ENCODE measurements around the gene PMPCB. TPM values are rescaled to one million over a fixed set of nuclear protein-coding genes. Genes with fewer than 3 reads are reported as not detected.

The PMPCB gene
- total and polyA plus RNA-seq, 2 donors (not counting 1 experiment from before 2014, with no cell fraction given): 61.9 to 70.9 TPM

DNA sequence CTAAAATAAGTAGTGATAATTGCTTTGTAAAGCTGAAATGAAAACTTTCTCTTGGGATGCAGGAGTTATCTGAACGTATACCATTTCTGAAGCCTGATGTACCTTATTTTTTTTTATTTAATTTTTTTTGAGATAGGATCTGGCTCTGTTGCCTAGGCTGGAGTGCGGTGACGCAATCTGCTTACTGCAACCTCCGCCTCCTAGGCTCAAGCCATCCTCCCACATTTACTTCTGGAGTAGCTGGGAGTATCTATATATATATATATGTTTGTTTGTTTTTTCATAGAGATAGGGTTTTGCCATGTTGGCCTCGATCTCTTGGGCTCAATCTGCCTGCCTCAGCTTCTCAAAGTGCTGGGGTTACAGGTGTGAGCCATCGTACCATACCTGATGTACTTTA lies 2.4 kb downstream of the PMPCB start:
- no peak overlapping the region for H3K4me3 Mint-ChIP-seq
- ATAC-seq (ENCODE audit: low read depth) (no peak), DNase-seq (no peak)
- H4K20me1 ChIP-seq (ENCODE audit: control insufficient read depth, insufficient read depth, low read length, poor library complexity, severe bottlenecking): peaks cover 25% of the 10 kb centered on the region
- peaks cover 45% of the 10 kb centered on the region for H3K79me2 ChIP-seq (ENCODE audit: control insufficient read depth, insufficient read depth, low read length)
- ChIA-PET POLR2A (no interaction called here), CTCF (no interaction called here)
- TF ChIP-seq, protein P1, sequence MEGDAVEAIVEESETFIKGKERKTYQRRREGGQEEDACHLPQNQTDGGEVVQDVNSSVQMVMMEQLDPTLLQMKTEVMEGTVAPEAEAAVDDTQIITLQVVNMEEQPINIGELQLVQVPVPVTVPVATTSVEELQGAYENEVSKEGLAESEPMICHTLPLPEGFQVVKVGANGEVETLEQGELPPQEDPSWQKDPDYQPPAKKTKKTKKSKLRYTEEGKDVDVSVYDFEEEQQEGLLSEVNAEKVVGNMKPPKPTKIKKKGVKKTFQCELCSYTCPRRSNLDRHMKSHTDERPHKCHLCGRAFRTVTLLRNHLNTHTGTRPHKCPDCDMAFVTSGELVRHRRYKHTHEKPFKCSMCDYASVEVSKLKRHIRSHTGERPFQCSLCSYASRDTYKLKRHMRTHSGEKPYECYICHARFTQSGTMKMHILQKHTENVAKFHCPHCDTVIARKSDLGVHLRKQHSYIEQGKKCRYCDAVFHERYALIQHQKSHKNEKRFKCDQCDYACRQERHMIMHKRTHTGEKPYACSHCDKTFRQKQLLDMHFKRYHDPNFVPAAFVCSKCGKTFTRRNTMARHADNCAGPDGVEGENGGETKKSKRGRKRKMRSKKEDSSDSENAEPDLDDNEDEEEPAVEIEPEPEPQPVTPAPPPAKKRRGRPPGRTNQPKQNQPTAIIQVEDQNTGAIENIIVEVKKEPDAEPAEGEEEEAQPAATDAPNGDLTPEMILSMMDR (IDR thresholded peaks at IDR 0.05): no peak
- TF ChIP-seq EZH2 (IDR thresholded peaks at IDR 0.05; ENCODE audit: borderline replicate concordance, insufficient read depth, low read depth, low read length, poor library complexity, severe bottlenecking): no peak
- H2AFZ ChIP-seq (ENCODE audit: insufficient read depth, low read depth, low read length, poor library complexity, severe bottlenecking): no peak overlapping the region
- H3K36me3 ChIP-seq (replicated peaks in 1 of 2; ENCODE audit: control extremely low read depth in 1 of 2, control insufficient read depth in 1 of 2, extremely low read depth in 1 of 2, insufficient read depth in 2 of 2, low read length in 1 of 2): peaks cover 16 to 46% of the 10 kb centered on the region in 2 experiments
- H3K4me1 ChIP-seq (ENCODE audit: control insufficient read depth in 2 of 2, insufficient read depth in 2 of 2, low read length in 2 of 2): peaks cover 17 to 19% of the 10 kb centered on the region in 2 donors
- H3K9me3 ChIP-seq (ENCODE audit: control extremely low read depth in 1 of 3, control insufficient read depth in 2 of 3, insufficient read depth in 1 of 3, low read length in 2 of 3): no peaks in the 10 kb centered on the region
- no peaks in the 10 kb centered on the region for H3K27me3 ChIP-seq (replicated peaks in 1 of 4; ENCODE audit: control extremely low read depth in 1 of 4, control insufficient read depth in 3 of 4, insufficient read depth in 4 of 4, low read length in 3 of 4)
- H3K27ac ChIP-seq (ENCODE audit: low read length in 2 of 2): no peak overlapping the region
- no peaks in the 10 kb centered on the region for H3K27me3 Mint-ChIP-seq
- H3K4me3 ChIP-seq (ENCODE audit: control extremely low read depth in 1 of 5, extremely low read depth in 1 of 5, insufficient read depth in 1 of 5, low read depth in 2 of 5, low read length in 4 of 5): no peak overlapping the region
- H3K9ac ChIP-seq (ENCODE audit: low read length): no peak overlapping the region
- H3K4me2 ChIP-seq (replicated peaks; ENCODE audit: low read depth, low read length, poor library complexity, severe bottlenecking): no peak overlapping the region
- H3K9me3 Mint-ChIP-seq (ENCODE audit: insufficient read depth): no peaks in the 10 kb centered on the region
- WGBS (ENCODE audit: insufficient coverage): no CpG with 5 or more reads among the region's 6 CpGs
- peaks cover 22% of the 10 kb centered on the region for H3K4me1 Mint-ChIP-seq
- H3K27ac Mint-ChIP-seq: no peak overlapping the region
- intact Hi-C loops (cut with micrococcal nuclease): loop anchor here (5.0 kb wide), 2 partner anchors 222 to 552 kb away; partner anchors contain the start of genes ARMC10 and FAM185A

DNA sequence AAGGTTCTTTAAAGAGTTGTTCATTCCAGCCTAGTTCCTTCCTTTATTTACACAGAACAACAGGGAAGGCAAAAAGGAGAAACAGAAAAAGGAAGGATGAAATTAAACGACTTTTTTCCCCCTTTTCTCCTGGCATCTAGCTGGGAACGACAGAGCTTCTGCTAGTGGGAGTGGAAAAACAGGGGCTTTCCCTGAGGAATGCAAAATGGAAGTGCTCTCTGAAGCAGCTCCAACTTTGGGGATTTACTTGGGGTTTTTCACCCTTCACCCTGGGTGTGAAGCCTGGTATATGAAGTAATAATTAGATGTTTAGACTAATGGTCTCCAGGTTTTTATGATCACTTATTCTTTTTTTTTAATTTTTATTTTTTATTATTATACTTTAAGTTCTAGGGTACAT lies 4.2 kb downstream of the PMPCB start:
- no peak for ATAC-seq (ENCODE audit: low read depth)
- Histone ChIP-seq H3K27ac (ENCODE audit: low read length in 2 of 2) (no peak overlapping the region), H3K27me3 (replicated peaks in 1 of 4; ENCODE audit: control extremely low read depth in 1 of 4, control insufficient read depth in 3 of 4, insufficient read depth in 4 of 4, low read length in 3 of 4) (no peaks in the 10 kb centered on the region), H4K20me1 (ENCODE audit: control insufficient read depth, insufficient read depth, low read length, poor library complexity, severe bottlenecking) (peaks cover 25% of the 10 kb centered on the region), H3K4me1 (ENCODE audit: control insufficient read depth in 2 of 2, insufficient read depth in 2 of 2, low read length in 2 of 2) (peaks cover 17 to 19% of the 10 kb centered on the region in 2 donors), H3K4me2 (replicated peaks; ENCODE audit: low read depth, low read length, poor library complexity, severe bottlenecking) (no peak overlapping the region), H3K79me2 (ENCODE audit: control insufficient read depth, insufficient read depth, low read length) (peaks cover 49% of the 10 kb centered on the region), H2AFZ (ENCODE audit: insufficient read depth, low read depth, low read length, poor library complexity, severe bottlenecking) (no peak overlapping the region), H3K9ac (ENCODE audit: low read length) (no peak overlapping the region), H3K4me3 (ENCODE audit: control extremely low read depth in 1 of 5, extremely low read depth in 1 of 5, insufficient read depth in 1 of 5, low read depth in 2 of 5, low read length in 4 of 5) (no peak overlapping the region), H3K9me3 (ENCODE audit: control extremely low read depth in 1 of 3, control insufficient read depth in 2 of 3, insufficient read depth in 1 of 3, low read length in 2 of 3) (no peaks in the 10 kb centered on the region), H3K36me3 (replicated peaks in 1 of 2; ENCODE audit: control extremely low read depth in 1 of 2, control insufficient read depth in 1 of 2, extremely low read depth in 1 of 2, insufficient read depth in 2 of 2, low read length in 1 of 2) (peaks cover 19 to 63% of the 10 kb centered on the region in 2 experiments)
- H3K9me3 Mint-ChIP-seq (ENCODE audit: insufficient read depth): no peaks in the 10 kb centered on the region
- H3K27me3 Mint-ChIP-seq: no peaks in the 10 kb centered on the region
- POLR2A ChIA-PET: no interaction called here
- WGBS (ENCODE audit: insufficient coverage): no CpG with 5 or more reads among the region's 2 CpGs
- intact Hi-C loops (cut with micrococcal nuclease): no loop called here
- TF ChIP-seq, protein P1 (IDR thresholded peaks at IDR 0.05): no peak
- TF ChIP-seq EZH2 (IDR thresholded peaks at IDR 0.05; ENCODE audit: borderline replicate concordance, insufficient read depth, low read depth, low read length, poor library complexity, severe bottlenecking): no peak
- H3K4me1 Mint-ChIP-seq: peaks cover 17% of the 10 kb centered on the region
- CTCF ChIA-PET: no interaction called here
- no peak overlapping the region for H3K4me3 Mint-ChIP-seq
- H3K27ac Mint-ChIP-seq: no peak overlapping the region
- no peak for DNase-seq
